ENCODE data around the gene SSTR4. TPM values are rescaled to one million over a fixed set of nuclear protein-coding genes. Genes with fewer than 3 reads are reported as not detected.

SSTR4 gene
- total and polyA plus RNA-seq, 2 of the 13 experiments (the other 11 are each of a cell fraction or from before 2014, with no cell fraction given): not detected

DNA sequence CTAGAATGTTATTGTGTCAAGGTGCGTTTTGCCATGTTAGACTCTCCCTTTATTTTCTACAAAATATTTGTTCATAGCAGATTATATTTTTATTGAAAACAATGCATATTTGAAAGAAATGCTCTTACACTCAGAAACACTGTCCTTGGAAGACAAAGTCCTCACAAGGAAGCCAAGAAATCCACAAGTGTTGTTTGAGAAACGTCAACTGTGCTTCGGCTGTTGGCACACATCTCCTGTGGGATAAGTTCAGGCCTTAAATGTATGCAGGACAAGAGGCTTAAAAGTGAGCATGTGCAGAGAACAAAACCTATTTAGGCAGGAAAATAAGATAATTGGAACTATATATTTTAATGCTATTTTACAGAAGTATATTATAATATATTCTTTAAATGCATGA, 23.9 kb downstream of the SSTR4 start:
- ATAC-seq: no peak
- Histone ChIP-seq H3K9ac (ENCODE audit: insufficient read depth, low read depth, low read length) (no peak overlapping the region), H3K27ac (ENCODE audit: extremely low read length, insufficient read depth, low read length) (no peak overlapping the region)

DNA sequence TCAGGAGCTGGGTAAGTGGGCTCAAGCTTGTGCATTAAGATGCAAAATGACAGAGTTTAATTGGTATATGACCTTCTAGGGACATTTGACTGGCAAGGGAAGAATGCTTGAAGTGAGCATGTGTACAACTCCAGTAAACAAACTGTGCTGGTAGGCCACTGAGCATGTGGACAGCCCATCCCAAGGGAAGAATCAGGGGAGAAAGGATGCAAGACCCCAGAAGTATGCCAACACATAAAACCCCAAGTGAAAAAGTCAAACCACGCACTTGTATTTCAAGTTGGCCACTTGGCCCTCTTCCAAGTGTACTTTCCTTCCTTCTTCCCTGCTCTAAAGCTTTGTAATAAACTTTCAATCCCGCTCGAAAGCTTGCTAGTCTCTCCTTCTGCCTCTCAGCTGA, 24.7 kb downstream of the SSTR4 start:
- H3K36me3 ChIP-seq (replicated peaks in 1 of 2; ENCODE audit: control insufficient read depth in 1 of 2, insufficient read depth in 2 of 2, low read length in 2 of 2): no peaks in the 10 kb centered on the region
- no peaks in the 10 kb centered on the region for H3K79me2 ChIP-seq (ENCODE audit: insufficient read depth, low read length)
- no peak for FAIRE-seq
- no peak for ATAC-seq
- ChIA-PET POLR2A (no interaction called here), CTCF (ENCODE audit: low intra/inter-chr PET ratio, low total read pairs) (no interaction called here)
- H4K20me1 ChIP-seq (ENCODE audit: insufficient read depth, low read length): no peaks in the 10 kb centered on the region
- intact Hi-C loops (cut with micrococcal nuclease; ENCODE audit: unreplicated experiment): no loop called here
- DNase-seq (ENCODE audit: low spot score): no peak
- in situ Hi-C loops (cut with HindIII; ENCODE audit: extremely low pct_ligation_motif_present, low pct_unique_long_range_greater_than_20kb): no loop called here
- H3K4me2 ChIP-seq (ENCODE audit: low read depth, low read length): no peak overlapping the region
- BruUV-seq (replicated peaks): no TSS peak
- H3K27me3 ChIP-seq (ENCODE audit: control insufficient read depth in 1 of 2, insufficient read depth in 2 of 2, low read length in 2 of 2): no peaks in the 10 kb centered on the region
- no peak overlapping the region for H3K4me3 ChIP-seq (replicated peaks in 1 of 3; ENCODE audit: insufficient read depth in 1 of 3, low read depth in 2 of 3, low read length in 3 of 3)
- no peak overlapping the region for H3K9ac ChIP-seq (ENCODE audit: insufficient read depth, low read depth, low read length)
- no peak overlapping the region for H3K27ac ChIP-seq (ENCODE audit: extremely low read length, insufficient read depth, low read length)
- TF ChIP-seq PLRG1 (conservative IDR thresholded peaks at IDR 0.05): no peak
- 13% methylated on average over 3 of the region's 3 CpGs for WGBS (ENCODE audit: low lambda C conversion rate)
- no peaks in the 10 kb centered on the region for H3K9me3 ChIP-seq (ENCODE audit: low read length)
- no peaks in the 10 kb centered on the region for H3K4me1 ChIP-seq (ENCODE audit: insufficient read depth, low read length)
- H2AFZ ChIP-seq (ENCODE audit: low read length): no peak overlapping the region

More for the DNA sequence above, 23.9 kb downstream of the SSTR4 start:
- Histone ChIP-seq H3K27me3 (ENCODE audit: control insufficient read depth in 1 of 2, insufficient read depth in 2 of 2, low read length in 2 of 2) (no peaks in the 10 kb centered on the region), H3K9me3 (ENCODE audit: low read length) (no peaks in the 10 kb centered on the region), H3K4me3 (replicated peaks in 1 of 3; ENCODE audit: insufficient read depth in 1 of 3, low read depth in 2 of 3, low read length in 3 of 3) (no peak overlapping the region), H3K79me2 (ENCODE audit: insufficient read depth, low read length) (no peaks in the 10 kb centered on the region), H2AFZ (ENCODE audit: low read length) (no peak overlapping the region), H3K4me1 (ENCODE audit: insufficient read depth, low read length) (no peaks in the 10 kb centered on the region), H4K20me1 (ENCODE audit: insufficient read depth, low read length) (no peaks in the 10 kb centered on the region), H3K4me2 (ENCODE audit: low read depth, low read length) (no peak overlapping the region), H3K36me3 (replicated peaks in 1 of 2; ENCODE audit: control insufficient read depth in 1 of 2, insufficient read depth in 2 of 2, low read length in 2 of 2) (no peaks in the 10 kb centered on the region)
- ChIA-PET POLR2A (no interaction called here), CTCF (ENCODE audit: low intra/inter-chr PET ratio, low total read pairs) (no interaction called here)
- intact Hi-C loops (cut with micrococcal nuclease; ENCODE audit: unreplicated experiment): no loop called here
- FAIRE-seq: no peak
- in situ Hi-C loops (cut with HindIII; ENCODE audit: extremely low pct_ligation_motif_present, low pct_unique_long_range_greater_than_20kb): no loop called here
- DNase-seq (ENCODE audit: low spot score): no peak
- no TSS peak for BruUV-seq (replicated peaks)
- TF ChIP-seq PAF1 (CRISPR knock-in tag; IDR thresholded peaks at IDR 0.05) (no peak), HOXA5 (CRISPR knock-in tag; IDR thresholded peaks at IDR 0.05) (no peak), ZNF124 (CRISPR knock-in tag; IDR thresholded peaks at IDR 0.05) (no peak), ARID2 (CRISPR knock-in tag; IDR thresholded peaks at IDR 0.05; ENCODE audit: borderline replicate concordance) (no peak), SMARCC2 (IDR thresholded peaks at IDR 0.05) (no peak), RFXANK (CRISPR knock-in tag; IDR thresholded peaks at IDR 0.05) (no peak), ISL2 (CRISPR knock-in tag; IDR thresholded peaks at IDR 0.05) (no peak), NFE2 (CRISPR knock-in tag; IDR thresholded peaks at IDR 0.05) (no peak), TCF12 (IDR thresholded peaks at IDR 0.05) (no peak), TCF12 (CRISPR knock-in tag; IDR thresholded peaks at IDR 0.05) (no peak), ZBTB7B (CRISPR knock-in tag; IDR thresholded peaks at IDR 0.05) (no peak), NR3C1 (CRISPR knock-in tag; IDR thresholded peaks at IDR 0.05) (no peak), NFKBIZ (CRISPR knock-in tag; IDR thresholded peaks at IDR 0.05) (no peak)
- TF ChIP-seq, protein P1, sequence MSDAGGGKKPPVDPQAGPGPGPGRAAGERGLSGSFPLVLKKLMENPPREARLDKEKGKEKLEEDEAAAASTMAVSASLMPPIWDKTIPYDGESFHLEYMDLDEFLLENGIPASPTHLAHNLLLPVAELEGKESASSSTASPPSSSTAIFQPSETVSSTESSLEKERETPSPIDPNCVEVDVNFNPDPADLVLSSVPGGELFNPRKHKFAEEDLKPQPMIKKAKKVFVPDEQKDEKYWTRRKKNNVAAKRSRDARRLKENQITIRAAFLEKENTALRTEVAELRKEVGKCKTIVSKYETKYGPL (CRISPR knock-in tag; IDR thresholded peaks at IDR 0.05): no peak
- WGBS (ENCODE audit: low lambda C conversion rate): 36% methylated on average over 3 of the region's 3 CpGs

All from HepG2 (cell line).